HG03066 (cell line): ENCODE data around the gene KIAA0825.
A peak's percentile ranks its signal among the peaks of the same experiment; 100 is the strongest.
"Not testable (repeated sequence)": the region's sequence is repeated elsewhere in the genome, so short reads cannot be mapped to it uniquely, and the experiment has no call there.

ENCODE experiments used
- ATAC-seq: cut with Tn5 transposase; IDR thresholded peaks from one replicate; pipeline ENCODE4 v1.9.1; 2021; ENCODE audit warnings: low read depth; ENCODE audit not compliant: unreplicated experiment

The KIAA0825 gene

DNA sequence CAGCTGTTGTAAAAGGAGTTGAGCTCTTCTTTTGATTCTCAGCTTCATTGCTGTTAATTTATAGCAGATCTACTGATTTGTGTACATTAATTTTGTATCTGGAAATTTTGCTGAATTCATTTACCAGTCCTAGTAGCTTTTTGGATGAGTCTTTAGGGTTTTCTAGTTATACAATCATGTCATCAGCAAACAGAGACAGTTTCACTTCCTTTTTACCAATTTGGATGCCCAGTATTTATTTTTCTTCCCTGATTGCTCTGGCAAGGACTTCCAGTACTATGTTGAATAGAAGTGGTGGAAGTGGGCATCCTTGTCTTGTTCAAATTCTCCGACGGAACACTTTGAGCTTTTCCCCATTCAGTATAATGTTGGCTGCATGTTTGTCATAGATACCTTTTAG, 478.1 kb downstream of the KIAA0825 start:
- no peak for ATAC-seq

DNA sequence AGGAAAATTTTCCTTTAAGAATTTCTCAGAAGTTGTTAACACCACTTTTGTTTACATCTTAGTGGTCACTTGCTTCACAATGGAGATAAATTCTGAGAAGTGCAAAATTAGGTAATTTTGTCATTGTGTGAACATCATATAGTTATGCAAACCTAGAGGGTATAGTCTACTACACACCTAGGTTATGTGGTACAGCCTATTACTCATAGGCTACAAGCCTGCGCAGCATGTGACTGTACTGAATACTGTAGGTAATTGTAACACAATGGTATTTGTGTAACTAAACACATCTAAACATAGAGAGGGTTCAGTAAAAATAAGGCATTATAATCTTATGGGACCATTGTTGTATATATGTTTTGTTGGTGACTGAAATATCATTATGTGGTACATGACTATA, 488.3 kb downstream of the KIAA0825 start:
- no peak for ATAC-seq

DNA sequence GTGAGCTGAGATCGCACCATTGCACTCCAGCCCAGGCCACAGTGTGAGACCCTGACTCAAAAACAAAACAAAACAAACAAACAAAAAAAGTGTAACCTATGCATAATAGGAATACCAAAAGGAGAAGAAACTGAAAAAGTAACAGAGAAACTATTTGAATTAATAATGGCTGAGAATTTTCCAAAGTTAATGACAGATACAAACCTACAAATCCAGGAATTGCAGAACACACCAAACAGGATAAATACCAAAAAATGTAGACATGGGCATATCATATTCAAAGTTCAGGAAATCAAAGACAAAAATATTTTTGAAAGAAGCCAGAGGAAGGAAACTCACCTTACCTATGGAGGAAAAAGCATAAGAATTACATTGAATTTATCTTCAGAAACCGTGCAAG, 493.3 kb downstream of the KIAA0825 start:
- no peak for ATAC-seq

DNA sequence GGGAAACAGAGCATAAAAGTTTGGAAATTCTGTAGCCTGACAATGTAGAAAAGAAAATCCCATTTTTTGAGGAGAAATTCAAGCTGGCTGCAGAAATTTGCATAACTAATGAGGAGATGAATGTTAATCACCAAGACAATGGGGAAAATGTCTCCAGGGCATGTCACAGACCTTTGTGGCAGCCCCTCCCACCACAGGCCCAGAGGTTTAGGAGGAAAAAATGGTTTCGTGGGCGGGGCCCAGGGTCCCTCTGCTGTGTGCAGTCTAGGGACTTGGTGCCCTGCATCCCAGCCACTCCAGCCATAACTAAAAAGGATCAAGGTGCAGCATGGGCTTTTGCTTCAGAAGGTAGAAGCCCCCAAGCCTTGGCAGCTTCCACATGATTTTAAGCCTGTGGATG, 502.1 kb downstream of the KIAA0825 start:
- not testable (repeated sequence) for ATAC-seq

DNA sequence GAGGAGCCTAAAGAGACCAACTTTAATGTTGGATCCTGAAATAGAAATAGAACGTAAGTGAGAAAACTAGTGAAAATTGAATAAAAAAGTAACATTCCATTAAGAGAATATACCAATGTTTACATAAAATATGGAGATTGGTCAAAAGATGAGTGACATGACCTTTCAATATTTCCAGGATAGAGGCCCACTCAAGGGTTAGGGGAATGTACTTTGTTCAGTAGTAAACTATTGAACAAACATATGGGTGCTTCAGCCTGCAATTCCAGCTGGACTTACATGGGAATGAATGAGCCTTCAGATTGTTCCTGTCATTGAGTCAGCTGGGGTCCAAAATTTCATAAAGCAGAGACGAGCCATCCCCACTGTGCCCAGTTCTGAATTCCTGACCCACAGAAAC, 505.3 kb downstream of the KIAA0825 start:
- no peak for ATAC-seq

DNA sequence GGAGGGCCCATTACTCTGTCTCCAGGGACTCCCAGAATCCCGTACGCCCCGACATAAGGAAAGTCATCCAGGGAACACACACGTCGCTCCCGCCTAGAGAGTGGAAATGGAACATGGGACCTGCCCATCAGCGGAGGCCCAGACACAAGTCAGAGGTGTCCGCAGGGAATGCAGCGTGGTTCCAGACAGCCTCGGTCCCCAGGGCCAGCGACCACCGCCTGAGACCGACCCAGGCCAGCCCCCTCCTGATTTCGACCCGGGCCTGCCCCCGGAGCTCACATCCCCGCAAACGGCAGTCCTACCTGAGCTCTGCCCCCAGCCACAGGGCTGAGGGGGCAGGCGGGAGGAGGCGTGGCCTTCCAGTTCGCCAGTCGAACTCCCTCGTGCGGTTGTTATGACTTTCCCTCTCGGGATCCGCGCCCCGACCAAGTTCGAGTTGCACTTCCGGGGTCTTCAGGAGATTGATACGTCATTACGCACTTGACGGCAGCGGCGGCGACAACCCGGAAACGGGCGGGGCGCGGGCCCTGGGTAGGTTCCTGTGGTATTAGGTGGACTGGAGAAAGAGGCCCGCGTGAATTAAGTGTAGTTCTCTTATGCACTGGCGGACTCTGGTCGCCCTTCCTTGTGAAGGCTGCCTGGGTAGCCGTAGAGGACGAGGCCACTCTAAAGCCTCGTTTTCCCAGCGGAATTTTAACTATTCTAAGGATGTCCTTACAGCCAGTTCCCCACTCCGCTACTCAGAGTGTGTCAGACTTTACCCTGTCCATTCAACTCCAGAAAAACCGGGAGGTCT, 507.0 kb downstream of the KIAA0825 start:
- ATAC-seq = peak; percentile 100

DNA sequence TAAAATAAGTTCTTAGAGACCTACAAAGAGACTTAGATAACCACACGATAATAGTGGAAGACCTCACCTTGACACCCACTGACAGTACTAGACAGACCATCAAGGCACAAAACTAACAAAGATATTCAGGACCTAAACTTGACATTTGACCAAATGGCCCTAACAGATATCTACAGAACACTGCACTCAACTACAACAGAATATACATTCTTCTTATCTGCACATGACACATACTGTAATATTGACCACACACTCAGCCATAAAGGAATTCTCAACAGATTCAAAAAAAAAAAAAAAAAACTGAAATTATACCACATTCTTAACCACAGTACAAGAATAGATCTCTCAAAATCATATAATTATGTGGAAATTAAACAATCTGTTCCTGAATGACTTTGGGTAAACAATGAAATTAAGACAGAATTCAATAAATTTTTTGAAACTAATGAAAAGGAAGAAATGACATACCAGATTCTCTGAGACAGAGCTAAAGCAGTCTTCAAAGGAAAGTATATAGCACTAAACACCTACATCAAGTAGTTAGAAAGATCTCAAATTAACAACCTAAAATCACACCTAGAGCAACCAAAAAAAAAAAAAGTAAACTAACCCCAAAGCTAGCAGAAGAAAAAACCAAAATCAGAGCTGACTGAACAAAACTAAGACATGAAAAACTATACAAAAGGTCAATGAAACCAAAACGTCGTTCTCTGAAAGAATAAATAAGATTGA, 514.7 kb downstream of the KIAA0825 start:
- no peak for ATAC-seq
